Measurements from ENCODE around the gene ENTPD6.
A peak's percentile ranks its signal among the peaks of the same experiment; 100 is the strongest.

The ENTPD6 gene

DNA sequence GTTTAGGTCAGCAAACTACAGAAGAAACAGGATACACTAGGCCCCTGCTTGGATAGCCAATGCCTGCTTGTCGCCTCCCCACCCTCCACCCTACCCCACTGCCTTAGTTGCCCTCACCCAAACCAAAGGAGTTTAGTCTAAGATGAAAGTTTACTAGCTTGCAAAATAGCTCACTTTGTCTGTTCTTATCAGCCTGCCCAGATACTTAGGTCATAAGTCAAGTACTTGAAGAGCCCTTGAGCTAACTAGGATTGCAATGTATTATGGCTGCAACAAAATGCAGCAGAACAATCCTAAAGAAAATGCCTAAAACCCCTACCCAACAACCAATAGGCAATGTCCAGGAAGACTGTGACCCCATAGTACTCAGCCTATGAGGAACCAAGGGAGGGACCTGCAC, 7.3 kb upstream of the ENTPD6 start:
- no peak for DNase-seq

DNA sequence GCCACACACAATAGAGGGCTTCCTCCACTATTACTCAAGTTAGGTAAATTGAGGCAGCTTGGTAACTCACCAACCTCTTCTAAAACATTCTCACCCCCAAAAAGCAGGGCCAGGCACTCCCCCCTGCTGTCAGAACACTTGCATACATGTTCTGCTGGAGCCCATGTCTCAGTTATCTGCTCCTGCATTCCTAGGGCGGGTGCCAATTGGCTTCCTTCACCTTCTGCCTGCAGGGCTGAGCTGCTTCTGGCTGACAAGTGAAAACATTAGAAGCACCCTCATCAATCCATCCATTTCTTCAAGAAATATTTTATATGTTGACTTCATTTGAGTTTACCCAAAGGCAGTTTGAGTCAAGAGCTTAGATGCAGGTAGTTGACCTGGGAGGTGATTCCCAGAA, 4.5 kb upstream of the ENTPD6 start:
- no peak for DNase-seq

- DNase-seq, result no peak
These were observed 3.8 kb upstream of the ENTPD6 start for GRCh38 chr20:25191689-25192088.

- DNase-seq, result no peak
These were observed 1.7 kb upstream of the ENTPD6 start for GRCh38 chr20:25193843-25194242.

DNA sequence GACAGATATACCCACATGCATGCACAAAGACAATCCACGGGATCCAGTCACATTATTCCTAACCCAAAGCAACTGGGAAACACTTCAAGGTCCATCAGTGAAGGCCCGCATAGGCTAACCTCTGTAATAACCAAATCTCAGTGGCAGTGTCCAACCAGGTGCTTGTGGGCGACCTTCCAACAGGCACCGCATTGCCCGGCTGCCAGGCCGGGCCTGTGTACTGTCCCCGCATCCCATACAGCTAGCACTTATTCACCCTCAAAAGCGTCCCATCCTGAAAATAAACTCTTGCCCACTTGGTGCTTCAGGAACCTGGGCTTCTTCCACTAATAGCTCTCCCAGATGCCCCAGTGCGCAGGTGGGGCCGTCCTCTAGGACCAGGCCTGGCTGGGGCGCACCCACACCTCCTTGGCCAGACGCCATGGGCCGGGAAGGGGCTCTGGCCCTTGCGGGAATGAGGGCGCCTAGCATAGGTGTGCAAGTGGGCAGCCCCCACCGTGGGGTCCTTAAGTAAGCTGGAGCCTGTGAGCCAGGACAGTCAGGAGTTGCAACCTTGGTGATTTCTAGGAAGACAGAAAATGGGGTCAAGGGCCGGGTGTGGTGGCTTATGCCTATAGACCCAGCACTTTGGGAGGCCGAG, 1.1 kb upstream of the ENTPD6 start:
- no peak for DNase-seq

DNA sequence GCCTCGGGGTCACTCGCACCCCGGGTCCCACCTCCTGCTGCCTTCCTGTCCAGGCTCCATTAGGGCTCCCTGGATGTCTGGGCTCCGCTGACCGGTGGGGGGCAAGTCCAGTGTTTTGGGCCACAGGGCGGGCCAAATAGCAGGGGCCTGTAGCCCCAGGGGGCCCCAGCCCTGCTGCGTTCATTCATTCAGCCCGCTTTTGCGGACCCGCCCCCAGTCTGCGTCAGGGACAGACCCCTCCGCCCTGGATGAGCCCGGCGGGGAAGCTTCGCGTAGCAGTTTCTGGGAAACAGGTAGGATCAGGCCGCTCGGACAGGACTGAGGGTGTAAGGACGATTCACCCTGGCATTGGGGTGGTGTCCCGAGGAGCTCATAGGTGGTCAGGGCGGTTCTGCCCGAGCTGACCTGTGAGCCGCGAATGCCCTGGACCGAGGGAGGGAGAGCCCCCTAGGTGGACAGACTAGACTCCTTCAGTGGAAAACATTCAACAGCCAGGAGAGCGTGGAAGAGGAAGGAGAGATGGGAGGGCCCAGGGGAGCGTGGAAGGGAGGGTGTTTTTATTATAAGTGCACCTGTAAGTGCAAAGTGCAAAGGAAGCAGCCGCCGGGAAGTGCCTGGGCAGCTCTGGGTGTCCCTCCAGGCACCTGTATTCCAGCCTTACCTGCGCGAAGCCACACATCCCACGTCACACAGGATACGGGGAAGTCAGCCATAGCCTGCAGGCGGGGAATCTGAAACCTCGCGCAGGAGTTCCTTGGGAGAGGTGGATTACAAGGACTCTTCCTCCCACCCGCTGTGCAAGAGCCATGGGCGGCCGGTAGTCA, 662 bp downstream of the ENTPD6 start:
- peak; percentile 7 to 29 (median 9) for DNase-seq

DNA sequence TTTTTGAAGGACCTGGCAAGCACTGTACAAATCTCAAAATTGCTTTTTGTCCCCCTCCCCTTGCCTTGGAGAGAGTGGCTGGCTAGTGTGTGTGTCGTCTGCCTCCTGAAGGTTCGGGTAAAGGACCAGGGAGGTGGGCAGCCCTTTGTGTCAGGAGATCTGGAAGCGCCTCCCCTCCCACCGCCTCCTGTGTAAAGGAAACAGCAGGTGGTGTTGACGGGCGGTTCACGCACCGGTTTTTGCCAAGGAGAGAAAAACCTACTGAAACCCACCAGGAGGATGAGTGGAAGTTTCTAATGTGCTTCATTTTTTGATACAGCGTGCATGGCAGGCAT, 1.2 kb downstream of the ENTPD6 start:
- no peak for DNase-seq

GRCh38 chr20:25197183-25197869, 1.8 kb downstream of the ENTPD6 start:
- DNase-seq, result no peak

DNA sequence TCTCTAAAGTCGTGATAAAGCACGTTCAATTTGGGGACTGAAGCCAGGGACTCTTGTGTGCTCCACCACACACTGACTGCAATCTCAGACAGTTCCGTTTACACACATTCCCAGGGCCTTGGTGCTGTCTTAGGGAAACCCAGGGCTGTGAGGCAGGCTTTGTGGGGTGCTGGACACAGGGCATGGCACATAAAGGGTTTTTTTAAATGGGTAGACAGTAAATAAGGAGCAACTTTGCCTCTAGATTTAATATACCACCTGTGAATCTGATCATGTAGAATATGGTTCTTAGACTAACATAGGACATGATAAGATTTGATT, 2.3 kb downstream of the ENTPD6 start:
- DNase-seq, result no peak

- DNase-seq, result no peak
These were observed 3.3 kb downstream of the ENTPD6 start for GRCh38 chr20:25198663-25199383.

DNA sequence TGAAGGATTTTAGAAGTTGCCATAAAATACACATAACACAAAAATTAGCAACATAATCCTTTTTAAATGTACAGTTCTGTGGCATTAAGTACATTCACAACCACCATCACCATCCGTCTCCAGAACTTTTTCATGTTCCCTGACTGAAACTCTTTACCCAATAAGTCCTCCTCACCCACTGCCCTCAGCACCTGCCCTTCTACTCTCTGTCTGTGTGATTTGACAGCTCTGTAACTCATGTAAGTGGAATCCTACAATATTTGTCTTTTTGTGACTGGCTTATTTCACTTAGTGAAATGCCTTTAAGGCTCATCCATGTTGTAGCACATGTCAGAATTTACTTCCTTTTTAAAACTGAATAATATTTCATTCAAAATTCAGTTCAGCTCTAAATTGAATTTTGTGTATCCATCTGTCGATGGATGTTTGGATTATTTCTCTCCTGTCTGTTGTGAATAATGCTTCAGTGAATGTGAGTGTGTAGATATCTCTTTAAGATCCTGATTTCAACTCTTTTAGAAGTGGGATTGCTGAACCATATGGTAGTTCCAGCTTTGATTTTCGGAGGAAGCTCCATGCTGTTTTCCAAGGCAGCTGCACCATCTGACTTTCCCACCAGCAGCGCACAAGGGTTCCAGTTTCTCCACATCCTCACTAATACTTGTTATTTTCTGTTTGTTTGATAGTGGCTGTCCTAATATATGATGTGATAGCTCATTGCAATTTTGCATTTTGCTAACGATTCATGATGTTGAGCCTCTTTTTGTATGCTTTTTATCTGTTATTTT, 4.2 kb downstream of the ENTPD6 start:
- no peak for DNase-seq

DNA sequence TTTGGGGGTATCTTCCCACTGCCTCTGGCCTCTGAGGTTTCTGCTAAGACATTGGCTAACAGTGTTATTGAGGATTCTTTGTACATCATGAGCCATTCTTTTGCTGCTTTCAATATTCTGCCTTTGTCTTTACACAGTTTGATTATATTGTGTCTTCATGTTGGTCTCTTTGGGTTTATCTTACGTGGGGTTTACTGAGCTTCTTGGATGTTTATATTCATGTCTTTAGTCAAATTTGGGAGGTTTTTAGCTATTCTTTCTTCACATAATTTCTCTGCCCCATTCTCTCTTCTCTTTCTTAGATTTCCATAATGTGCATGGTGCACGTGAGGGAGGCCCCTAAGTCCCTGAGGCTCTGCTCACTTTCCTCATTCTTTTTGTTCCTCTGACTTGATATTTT, 7.6 kb downstream of the ENTPD6 start:
- DNase-seq, result no peak

- DNase-seq, result peak; percentile 34 to 79 (median 62)
These were observed 8.4 kb downstream of the ENTPD6 start for GRCh38 chr20:25203871-25204320.

GRCh38 chr20:25204550-25205276, 9.2 kb downstream of the ENTPD6 start:
- DNase-seq, result peak; percentile 63 to 82 (median 72)

DNA sequence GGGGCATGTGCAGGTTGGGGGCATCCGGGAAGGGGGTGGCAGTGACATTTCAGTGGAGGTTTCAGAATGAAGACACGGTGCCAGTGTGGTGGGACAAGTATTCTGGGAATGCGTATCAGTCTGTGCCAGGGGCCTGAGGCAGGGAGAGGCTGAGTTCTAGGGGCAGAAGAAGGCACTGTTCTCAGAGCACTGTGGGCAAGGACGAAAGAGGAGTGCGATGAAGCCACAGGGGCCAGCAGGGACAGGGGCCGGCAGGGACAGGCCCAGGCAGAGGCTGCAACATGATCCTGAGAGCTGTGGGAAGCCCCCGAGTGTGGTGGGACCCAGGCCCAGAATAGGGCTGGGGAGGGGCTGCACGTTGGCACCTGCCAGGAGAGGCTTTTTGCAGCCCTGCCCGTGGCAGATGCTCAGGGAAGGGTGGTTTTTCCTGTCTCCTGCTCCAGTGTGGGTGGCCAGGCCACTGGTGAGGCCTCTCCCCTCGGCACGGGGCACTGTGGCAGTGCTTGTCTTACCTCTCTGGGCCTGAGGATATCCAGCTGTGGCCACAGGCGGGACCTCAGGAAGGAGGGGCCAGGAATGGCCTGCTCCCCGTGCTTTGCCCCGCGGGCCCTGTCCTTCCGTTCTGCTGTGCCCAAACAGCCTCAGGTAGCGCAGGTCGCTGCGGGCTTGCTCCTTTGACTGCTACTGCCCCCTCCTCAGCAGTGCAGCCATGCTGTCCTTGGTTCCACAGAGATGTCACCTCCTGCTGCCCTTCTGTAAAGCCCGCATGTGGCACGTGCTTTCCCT, 10.0 kb downstream of the ENTPD6 start:
- no peak for DNase-seq

DNA sequence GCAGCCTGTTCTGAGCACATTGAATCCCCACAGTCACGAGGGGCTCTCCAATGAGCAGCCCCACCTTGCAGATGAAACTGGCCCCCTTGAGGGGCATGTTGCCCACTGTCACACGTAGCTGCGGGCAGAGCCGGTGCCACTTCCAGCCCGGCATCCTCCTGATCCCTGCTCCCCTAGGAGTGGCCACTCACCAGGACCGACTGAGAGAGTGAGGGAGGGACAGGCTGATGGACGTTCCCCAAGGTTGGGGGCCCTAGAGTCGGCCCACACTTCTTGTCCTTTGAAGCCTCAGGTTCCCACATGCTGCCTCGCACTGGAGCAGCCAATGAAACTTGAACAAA, 10.5 kb downstream of the ENTPD6 start:
- no peak for DNase-seq

DNA sequence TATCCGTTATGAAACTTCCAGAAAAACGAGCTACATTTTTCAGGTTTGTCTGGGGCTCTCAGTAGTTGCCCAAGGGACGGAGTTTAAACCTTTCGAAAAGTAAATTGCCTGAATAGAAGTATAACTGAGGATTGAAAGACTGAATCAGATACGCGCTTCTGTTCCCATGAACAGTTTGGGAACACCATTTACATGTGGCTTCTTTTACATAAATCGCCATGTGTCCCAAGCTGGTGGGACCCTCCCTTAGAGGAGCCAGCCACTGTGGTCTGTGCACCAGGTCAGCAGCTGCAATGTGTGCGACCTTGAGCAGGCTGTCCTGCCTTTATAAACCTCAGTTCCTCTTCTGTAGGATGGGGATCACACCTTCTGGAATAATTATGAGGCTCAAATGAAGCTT, 11.0 kb downstream of the ENTPD6 start:
- no peak for DNase-seq

DNA sequence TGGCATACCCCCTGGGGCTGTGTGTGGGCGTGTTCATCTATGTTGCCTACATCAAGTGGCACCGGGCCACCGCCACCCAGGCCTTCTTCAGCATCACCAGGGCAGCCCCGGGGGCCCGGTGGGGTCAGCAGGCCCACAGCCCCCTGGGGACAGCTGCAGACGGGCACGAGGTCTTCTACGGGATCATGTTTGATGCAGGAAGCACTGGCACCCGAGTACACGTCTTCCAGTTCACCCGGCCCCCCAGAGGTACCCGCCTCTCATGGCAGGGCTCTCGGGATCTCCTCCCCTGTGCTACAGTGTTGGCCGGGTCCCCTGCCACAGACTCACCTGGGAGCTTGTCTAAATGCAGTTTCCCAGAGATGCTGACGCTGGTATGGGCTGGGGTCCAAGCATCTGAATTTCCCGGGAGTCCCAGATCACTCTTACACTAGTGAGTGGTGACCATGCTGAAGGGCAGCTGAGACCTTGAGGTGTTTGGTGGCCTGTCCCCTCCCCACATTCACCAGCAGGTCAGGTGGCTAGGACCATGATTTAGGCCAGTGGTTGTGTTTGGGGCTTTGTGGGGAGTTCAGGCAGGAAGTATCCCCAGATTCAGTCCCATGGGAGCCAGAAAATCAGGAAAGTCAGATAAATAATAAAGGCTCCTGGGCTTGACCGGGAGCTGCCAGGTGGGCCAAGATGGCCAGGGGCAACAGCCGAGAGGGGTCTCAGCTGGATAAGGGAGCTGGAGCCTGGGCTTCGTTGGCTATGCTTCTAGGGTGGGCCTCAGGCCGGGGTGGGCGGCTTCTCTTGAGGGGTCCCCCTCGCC, 11.8 kb downstream of the ENTPD6 start:
- no peak for DNase-seq

DNA sequence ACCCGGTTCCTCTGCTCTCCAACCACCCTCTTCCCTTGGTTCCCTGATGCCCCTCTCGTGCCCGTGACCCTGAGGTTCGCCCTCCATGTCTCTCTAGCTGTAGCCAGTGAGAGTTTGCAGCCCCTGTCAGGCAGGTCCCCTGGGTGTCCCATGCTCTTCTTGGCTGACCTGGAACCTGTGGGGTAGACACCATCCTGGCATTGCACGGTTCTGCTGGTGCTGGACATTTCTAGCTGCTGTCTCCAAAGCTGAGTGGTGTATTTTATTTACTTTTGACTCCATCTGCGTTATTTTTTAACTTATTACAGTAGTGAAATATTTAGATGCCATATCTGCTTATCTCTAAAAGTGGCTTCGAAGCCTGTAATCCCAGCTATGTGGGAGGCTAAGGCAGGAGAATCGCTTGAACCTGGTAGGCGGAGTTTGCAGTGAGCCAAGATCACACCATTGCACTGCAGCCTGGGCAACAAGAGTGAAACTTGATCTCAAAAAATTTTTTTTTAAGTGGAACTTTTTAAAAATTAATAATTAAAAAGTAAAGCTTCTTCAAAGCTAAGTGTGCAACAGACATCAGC, 12.5 kb downstream of the ENTPD6 start:
- no peak for DNase-seq

GRCh38 chr20:25209400-25209799, 13.9 kb downstream of the ENTPD6 start:
- no peak for DNase-seq

All from suppressor macrophage (primary cell).